H1 (cell line): ENCODE results near the gene CELSR3. TPM values are rescaled to one million over a fixed set of nuclear protein-coding genes. Genes with fewer than 3 reads are reported as not detected.

ENCODE experiments used
- CTCF ChIA-PET: fragments of 300-600 bp; sonication (Branson Sonifier 250); formaldehyde crosslinking; loops from one replicate; lab custom pipeline; 2021; ENCODE audit not compliant: partially characterized antibody; lab: Charles Lee
- POLR2A ChIA-PET: fragments of 300-600 bp; sonication (Branson Sonifier 250); formaldehyde crosslinking; loops from one replicate; lab custom pipeline; 2021; ENCODE audit warnings: inconsistent platforms; ENCODE audit not compliant: partially characterized antibody; lab: Charles Lee
- DNase-seq, 2 experiments: peaks; one replicate each; pipeline versions ENCODE4 v3.0.0 to v3.0.0-alpha.2; 2010 to 2022; ENCODE audit warnings: low spot score in 2 of 2, low read depth in 1 of 2, mixed read lengths in 1 of 2
- FAIRE-seq: peaks from 2 replicates; lab custom pipeline; 2011; peaks lifted over from hg19 to GRCh38; lab: Jason Lieb, UNC
- H2AFZ ChIP-seq: 2 replicates; pipeline ENCODE4 v1.8.1; 2012; ENCODE audit warnings: low read length, inconsistent platforms
- H2AK5ac ChIP-seq: 2 replicates; pipeline ENCODE4 v1.6.1; 2013; ENCODE audit warnings: low read depth, low read length
- H2BK120ac ChIP-seq: replicated peaks from 2 replicates; pipeline ENCODE3; 2013; ENCODE audit warnings: low read depth, low read length, inconsistent platforms
- H2BK12ac ChIP-seq: 2 replicates; pipeline ENCODE4 v1.6.1; 2013; ENCODE audit warnings: low read depth, low read length
- H2BK15ac ChIP-seq: 2 replicates; pipeline ENCODE4 v1.6.1; 2013; ENCODE audit warnings: low read length
- H2BK20ac ChIP-seq: 2 replicates; pipeline ENCODE4 v1.6.1; 2013; ENCODE audit warnings: low read length
- H2BK5ac ChIP-seq: 2 replicates; pipeline ENCODE4 v1.6.1; 2013; ENCODE audit warnings: low read depth, low read length
- H3K14ac ChIP-seq: 2 replicates; pipeline ENCODE4 v1.6.1; 2013; ENCODE audit warnings: inconsistent platforms; ENCODE audit not compliant: insufficient read length
- H3K18ac ChIP-seq: 2 replicates; pipeline ENCODE4 v1.6.1; 2013; ENCODE audit warnings: low read length; ENCODE audit errors: extremely low read depth
- H3K23ac ChIP-seq: 2 replicates; pipeline ENCODE4 v1.6.1; 2013; ENCODE audit warnings: inconsistent platforms; ENCODE audit not compliant: insufficient read length
- H3K23me2 ChIP-seq: 2 replicates; pipeline ENCODE4 v1.6.1; 2013; ENCODE audit warnings: low read depth, low read length
- H3K27ac ChIP-seq: 2 replicates; pipeline ENCODE4 v1.6.1; 2011; ENCODE audit warnings: low read depth, low read length, inconsistent platforms
- H3K27me3 ChIP-seq, 4 experiments: replicated peaks in 1 of 4; 1 replicate in 1 of 4; 2 replicates in 3 of 4; pipeline versions ENCODE4 v1.6.1 to v1.8.1; 2011 to 2013; ENCODE audit warnings: low read length in 3 of 4, mild to moderate bottlenecking in 3 of 4, inconsistent platforms in 2 of 4, mixed read lengths in 2 of 4, moderate library complexity in 1 of 4; ENCODE audit not compliant: control insufficient read depth in 3 of 4, insufficient read depth in 3 of 4; ENCODE audit errors: extremely low read depth in 1 of 4
- H3K36me3 ChIP-seq, 4 experiments: 2 replicates each; pipeline versions ENCODE4 v1.6.1 to v1.8.1; 2011 to 2013; ENCODE audit warnings: mild to moderate bottlenecking in 4 of 4, low read length in 3 of 4, moderate library complexity in 2 of 4, control low read depth in 1 of 4, inconsistent platforms in 1 of 4; ENCODE audit not compliant: insufficient read depth in 4 of 4, control insufficient read depth in 2 of 4
- H3K4ac ChIP-seq: replicated peaks from 2 replicates; pipeline ENCODE3; 2013; ENCODE audit warnings: low read length, low read depth, mixed read lengths, inconsistent platforms; ENCODE audit not compliant: insufficient read length
- H3K4me1 ChIP-seq, 4 experiments: replicated peaks in 1 of 4; 1 replicate in 1 of 4; 2 replicates in 3 of 4; pipeline versions ENCODE4 v1.6.1 to v1.8.1; 2011 to 2013; ENCODE audit warnings: low read length in 3 of 4, inconsistent platforms in 2 of 4, mixed read lengths in 1 of 4; ENCODE audit not compliant: insufficient read depth in 4 of 4, control insufficient read depth in 3 of 4
- H3K4me2 ChIP-seq, 2 experiments: 2 replicates each; pipeline versions ENCODE4 v1.6.1 to v1.8.1; 2011 to 2013; ENCODE audit warnings: low read depth in 2 of 2, low read length in 2 of 2, control low read depth in 1 of 2, inconsistent platforms in 1 of 2, mild to moderate bottlenecking in 1 of 2; ENCODE audit not compliant: insufficient read depth in 1 of 2
- H3K4me3 ChIP-seq, 4 experiments: fragments of 200-600, 300-600 bp in 1 of 4; sonication (generic), shearing (Covaris generic), sonication (Bioruptor Twin) in 1 of 4; 2 replicates each; pipeline versions ENCODE4 v1.5.1 to v1.8.1; 2011 to 2016; ENCODE audit warnings: low read length in 4 of 4, low read depth in 3 of 4, control low read depth in 2 of 4, inconsistent platforms in 2 of 4, mild to moderate bottlenecking in 2 of 4, mixed read lengths in 1 of 4, moderate library complexity in 1 of 4; ENCODE audit not compliant: insufficient read depth in 2 of 4; ENCODE audit errors: extremely low read depth in 1 of 4
- H3K56ac ChIP-seq: replicated peaks from 2 replicates; pipeline ENCODE3; 2013; ENCODE audit warnings: low read depth, mild to moderate bottlenecking, mixed read lengths, low read length, inconsistent platforms; ENCODE audit not compliant: insufficient read length
- H3K79me1 ChIP-seq: 2 replicates; pipeline ENCODE4 v1.6.1; 2013; ENCODE audit warnings: low read depth, low read length, control low read depth
- H3K79me2 ChIP-seq, 2 experiments: 2 replicates each; pipeline versions ENCODE4 v1.6.1 to v1.8.1; 2012 to 2013; ENCODE audit warnings: low read length in 2 of 2, mild to moderate bottlenecking in 2 of 2, inconsistent platforms in 1 of 2; ENCODE audit not compliant: insufficient read depth in 2 of 2, control insufficient read depth in 1 of 2
- H3K9ac ChIP-seq, 4 experiments: replicated peaks in 1 of 4; 1 replicate in 1 of 4; 2 replicates in 3 of 4; pipeline versions ENCODE4 v1.6.1 to v1.8.1; 2011 to 2013; ENCODE audit warnings: low read depth in 3 of 4, low read length in 3 of 4, control low read depth in 2 of 4, mild to moderate bottlenecking in 2 of 4, moderate library complexity in 2 of 4, inconsistent platforms in 1 of 4; ENCODE audit errors: extremely low read depth in 1 of 4
- H3K9me3 ChIP-seq, 2 experiments: 2 replicates each; pipeline versions ENCODE4 v1.6.1 to v1.8.1; 2012 to 2013; ENCODE audit warnings: mild to moderate bottlenecking in 2 of 2, moderate library complexity in 2 of 2, control low read depth in 1 of 2, inconsistent platforms in 1 of 2, low read depth in 1 of 2, low read length in 1 of 2, mixed read lengths in 1 of 2; ENCODE audit not compliant: insufficient read depth in 2 of 2
- H4K20me1 ChIP-seq, 2 experiments: replicated peaks in 1 of 2; 2 replicates each; pipeline versions ENCODE3 to v1.8.1; 2011 to 2013; ENCODE audit warnings: inconsistent platforms in 2 of 2, low read length in 2 of 2, mild to moderate bottlenecking in 1 of 2; ENCODE audit not compliant: insufficient read depth in 2 of 2, control insufficient read depth in 1 of 2
- H4K5ac ChIP-seq: 2 replicates; pipeline ENCODE4 v1.6.1; 2013; ENCODE audit warnings: low read length, low read depth, mixed read lengths, inconsistent platforms; ENCODE audit not compliant: insufficient read length
- H4K8ac ChIP-seq: 2 replicates; pipeline ENCODE4 v1.8.0; 2013; ENCODE audit warnings: mild to moderate bottlenecking, moderate library complexity, low read length, inconsistent platforms; ENCODE audit not compliant: insufficient read depth; ENCODE audit errors: extremely low read depth
- H4K91ac ChIP-seq: replicated peaks from 2 replicates; pipeline ENCODE3; 2013; ENCODE audit warnings: low read length, mixed read lengths, inconsistent platforms; ENCODE audit not compliant: insufficient read length
- GABPA ChIP-seq: IDR thresholded peaks from 2 replicates; pipeline ENCODE4 v1.6.1; 2011; ENCODE audit warnings: mild to moderate bottlenecking, low read length, moderate library complexity, borderline replicate concordance; ENCODE audit not compliant: insufficient read depth
- GTF2F1 ChIP-seq: IDR thresholded peaks from 2 replicates; pipeline ENCODE4 v1.6.1; 2012; ENCODE audit warnings: low read depth, low read length, improper control_type of control experiment, borderline replicate concordance
- SP2 ChIP-seq: IDR thresholded peaks from 2 replicates; pipeline ENCODE4 v1.6.1; 2012; ENCODE audit warnings: mild to moderate bottlenecking, low read length, inconsistent platforms
- TCF12 ChIP-seq: IDR thresholded peaks from 2 replicates; pipeline ENCODE4 v1.6.1; 2011; ENCODE audit warnings: low read depth, mild to moderate bottlenecking, low read length
- WGBS, 2 experiments: shearing (Covaris generic) in 1 of 2; methylation state at CpG; one replicate each; pipeline versions ENCODE4 v1.1.6 to v1.1.7; 2013 to 2015; ENCODE audit warnings: low lambda C conversion rate in 2 of 2, mixed read lengths in 2 of 2, inconsistent platforms in 1 of 2, low coverage in 1 of 2, missing lambda C conversion rate in 1 of 2; ENCODE audit not compliant: insufficient replicate concordance in 2 of 2, insufficient coverage in 1 of 2, insufficient read length in 1 of 2; ENCODE audit errors: extremely low coverage in 1 of 2, missing lambda C conversion rate in 1 of 2; 5-methylcytosine and 5-hydroxymethylcytosine counted together
- polyA plus RNA-seq, 7 experiments: library from polyadenylated mRNA; depleted of rRNA in 3 of 7; stranded (reverse) in 5 of 7; unstranded in 2 of 7; fragments of >200 nt in 5 of 7; fragments of 200-250 nt in 2 of 7; gene quantifications; 1 replicate in 5 of 7; 2 replicates in 1 of 7; 4 replicates in 1 of 7; pipeline versions ENCODE4 v1.2.1 to v1.2.3, GENCODE V29; 2011 to 2013; ENCODE audit warnings: missing spikeins in 2 of 7, mixed read lengths in 2 of 7
- total RNA-seq: library from RNA; stranded (reverse); fragmentation: NEBNext Ultra II Directional; extraction: Animal tissue kit (Norgen Biotek cat#: 25700); gene quantifications from 2 replicates; pipeline ENCODE4 v1.2.1, GENCODE V29; 2021

Gene CELSR3
- total and polyA plus RNA-seq, 2 of the 8 experiments (the other 6 are each of a cell fraction or from before 2014, with no cell fraction given) = 11.6 to 29.5 TPM

DNA sequence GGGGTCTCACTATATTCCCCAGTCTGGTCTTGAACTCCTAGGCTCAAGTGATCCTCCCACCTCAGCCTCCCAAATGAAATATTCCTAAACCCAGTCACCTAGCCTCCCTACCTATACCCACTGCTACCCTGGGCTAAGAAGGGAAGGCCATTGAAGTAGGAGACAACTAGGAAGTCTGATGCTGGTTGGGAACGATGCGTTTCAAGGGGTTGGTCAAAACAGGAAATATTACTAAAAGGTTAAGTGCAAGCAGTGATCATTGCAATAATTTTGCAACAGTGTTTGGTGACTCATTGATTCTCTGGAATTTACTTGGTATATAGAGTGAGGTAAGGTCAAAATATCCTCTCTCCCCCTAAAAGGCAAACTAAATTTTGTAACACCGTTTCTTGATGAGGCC, 48.6 kb downstream of the CELSR3 start:
- Histone ChIP-seq H4K20me1 (peaks cover 0 to 3% of the 10 kb centered on the region in 2 experiments), H2BK120ac (no peak overlapping the region), H3K4me2 (no peak overlapping the region), H3K18ac (no peak overlapping the region), H3K4ac (no peak overlapping the region), H2AFZ (no peak overlapping the region), H3K14ac (no peak overlapping the region), H2BK20ac (no peak overlapping the region), H3K79me2 (peaks cover under 1 to 1% of the 10 kb centered on the region in 2 experiments; a peak in 2 of 4 replicates), H4K8ac (no peak overlapping the region), H3K23me2 (0 out of 2 replicates have a peak, but pooled peaks cover 2% of the 10 kb centered on the region), H3K9ac (no peak overlapping the region), H3K79me1 (no peaks in the 10 kb centered on the region), H2AK5ac (no peak overlapping the region), H3K4me1 (peaks cover 0 to 2% (median under 1%) of the 10 kb centered on the region in 4 experiments; a peak in 2 of 7 replicates), H3K23ac (no peak overlapping the region), H2BK15ac (no peak overlapping the region), H3K36me3 (peaks cover 0 to 3% (median 0%) of the 10 kb centered on the region in 4 experiments; a peak in 2 of 8 replicates), H3K9me3 (no peaks in the 10 kb centered on the region), H4K91ac (no peak overlapping the region), H3K27me3 (no peaks in the 10 kb centered on the region), H2BK5ac (no peak overlapping the region), H4K5ac (no peak overlapping the region), H3K27ac (no peak overlapping the region), H3K56ac (no peak overlapping the region), H2BK12ac (no peak overlapping the region), H3K4me3 (no peak overlapping the region)
- TF ChIP-seq GTF2F1 (no peak), TCF12 (no peak), GABPA (no peak), SP2 (no peak)
- FAIRE-seq = no peak
- ChIA-PET CTCF (interaction anchor here (2.5 kb wide), 1 partner anchor 10 kb away, joined by 7 read pairs; no protein-coding TSS in a partner anchor), POLR2A (interaction anchor here (0.7 to 5.0 kb wide), 5 partner anchors 9 to 168 kb away, joined by 3 to 75 read pairs (median 3); partner anchors contain the start of genes CELSR3 and TMEM89)
- WGBS, 2 experiments = 97% methylated on average over 3 of the region's 3 CpGs; no CpG with 5 or more reads in 1 of the 2 experiments
- no peak for DNase-seq
